ENCODE data around the gene TRPM1.

TRPM1 gene

DNA sequence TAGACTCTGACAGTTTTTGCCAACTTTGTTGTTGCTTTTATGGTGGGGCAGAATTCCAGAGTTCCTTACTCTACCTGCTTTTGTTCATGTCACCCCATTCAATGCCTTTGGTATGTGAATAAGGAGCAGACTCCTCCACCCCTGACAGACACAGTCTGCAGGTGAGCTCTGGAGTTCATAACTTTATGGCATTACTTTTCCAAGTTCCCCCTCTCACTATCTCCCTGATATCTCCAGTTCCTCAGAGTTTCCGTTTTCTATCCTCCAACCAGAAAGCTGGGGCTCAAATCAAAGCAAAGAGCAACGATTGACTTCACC is 87.0 kb downstream of the TRPM1 start:
- DNase-seq (ENCODE audit: low read depth), result no peak
- TF ChIP-seq, protein P1, sequence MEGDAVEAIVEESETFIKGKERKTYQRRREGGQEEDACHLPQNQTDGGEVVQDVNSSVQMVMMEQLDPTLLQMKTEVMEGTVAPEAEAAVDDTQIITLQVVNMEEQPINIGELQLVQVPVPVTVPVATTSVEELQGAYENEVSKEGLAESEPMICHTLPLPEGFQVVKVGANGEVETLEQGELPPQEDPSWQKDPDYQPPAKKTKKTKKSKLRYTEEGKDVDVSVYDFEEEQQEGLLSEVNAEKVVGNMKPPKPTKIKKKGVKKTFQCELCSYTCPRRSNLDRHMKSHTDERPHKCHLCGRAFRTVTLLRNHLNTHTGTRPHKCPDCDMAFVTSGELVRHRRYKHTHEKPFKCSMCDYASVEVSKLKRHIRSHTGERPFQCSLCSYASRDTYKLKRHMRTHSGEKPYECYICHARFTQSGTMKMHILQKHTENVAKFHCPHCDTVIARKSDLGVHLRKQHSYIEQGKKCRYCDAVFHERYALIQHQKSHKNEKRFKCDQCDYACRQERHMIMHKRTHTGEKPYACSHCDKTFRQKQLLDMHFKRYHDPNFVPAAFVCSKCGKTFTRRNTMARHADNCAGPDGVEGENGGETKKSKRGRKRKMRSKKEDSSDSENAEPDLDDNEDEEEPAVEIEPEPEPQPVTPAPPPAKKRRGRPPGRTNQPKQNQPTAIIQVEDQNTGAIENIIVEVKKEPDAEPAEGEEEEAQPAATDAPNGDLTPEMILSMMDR (conservative IDR thresholded peaks at IDR 0.05; ENCODE audit: low read depth, low read length), result no peak
- no peak overlapping the region for H3K4me3 ChIP-seq (ENCODE audit: low read depth, low read length)

DNA sequence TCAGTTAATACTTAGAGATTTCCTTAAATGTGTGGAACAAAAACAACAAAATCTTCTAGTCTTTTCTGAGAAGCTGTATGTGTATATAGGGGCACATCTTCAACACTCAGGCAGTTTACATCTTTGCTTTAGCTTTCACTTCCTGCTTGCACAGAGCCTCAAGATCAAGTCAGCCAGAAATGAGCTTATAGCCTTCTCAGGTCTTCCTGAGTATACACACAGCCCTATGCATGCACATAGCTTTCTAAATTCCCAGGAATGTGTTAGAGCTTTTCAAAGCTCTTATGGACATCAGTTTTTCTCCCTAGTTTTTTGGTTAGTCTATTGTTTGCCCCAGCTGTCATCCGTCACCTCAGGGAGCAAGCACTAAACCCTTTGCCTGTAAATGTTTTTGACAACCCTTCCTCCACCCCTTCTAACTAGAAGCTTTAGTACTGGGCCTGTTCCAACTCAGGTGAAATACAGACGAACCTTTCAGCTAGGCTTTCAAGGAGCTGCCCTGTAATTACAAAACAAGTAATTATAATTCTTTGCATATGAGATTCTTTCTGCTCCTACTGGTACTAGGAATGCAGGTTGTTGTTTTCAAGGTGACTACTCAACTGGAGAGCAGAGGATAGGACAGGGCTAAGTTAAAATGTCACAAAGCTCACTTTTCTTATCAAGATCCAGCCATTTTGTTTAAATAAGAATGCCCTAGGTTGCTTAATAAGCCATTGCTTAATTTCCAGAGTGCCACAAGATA is 87.5 kb downstream of the TRPM1 start:
- TF ChIP-seq, protein P1 (conservative IDR thresholded peaks at IDR 0.05; ENCODE audit: low read depth, low read length), result no peak
- H3K4me3 ChIP-seq (ENCODE audit: low read depth, low read length), result no peak overlapping the region
- no peak for DNase-seq (ENCODE audit: low read depth)

DNA sequence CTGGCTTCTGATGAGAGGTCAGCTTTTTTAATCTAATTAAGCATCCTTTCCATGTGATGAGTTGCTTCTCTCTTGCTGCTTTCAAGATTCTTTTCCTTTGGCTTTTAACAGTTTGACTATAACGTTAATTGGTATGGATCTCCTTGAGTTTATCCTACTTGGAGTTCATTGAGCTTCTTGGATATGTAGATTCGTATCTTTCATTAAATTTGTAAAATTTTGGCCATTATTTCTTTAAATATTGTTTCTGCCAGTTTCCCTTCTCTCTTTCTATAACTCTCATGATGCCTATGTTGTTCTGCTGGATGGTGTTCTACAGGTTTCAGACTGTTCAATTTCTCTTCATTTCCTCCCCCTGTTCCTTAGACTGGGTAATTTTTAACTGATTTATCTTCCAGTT is 89.1 kb downstream of the TRPM1 start:
- H3K4me3 ChIP-seq (ENCODE audit: low read depth, low read length), result no peak overlapping the region
- TF ChIP-seq, protein P1 (conservative IDR thresholded peaks at IDR 0.05; ENCODE audit: low read depth, low read length), result no peak
- DNase-seq (ENCODE audit: low read depth), result no peak

DNA sequence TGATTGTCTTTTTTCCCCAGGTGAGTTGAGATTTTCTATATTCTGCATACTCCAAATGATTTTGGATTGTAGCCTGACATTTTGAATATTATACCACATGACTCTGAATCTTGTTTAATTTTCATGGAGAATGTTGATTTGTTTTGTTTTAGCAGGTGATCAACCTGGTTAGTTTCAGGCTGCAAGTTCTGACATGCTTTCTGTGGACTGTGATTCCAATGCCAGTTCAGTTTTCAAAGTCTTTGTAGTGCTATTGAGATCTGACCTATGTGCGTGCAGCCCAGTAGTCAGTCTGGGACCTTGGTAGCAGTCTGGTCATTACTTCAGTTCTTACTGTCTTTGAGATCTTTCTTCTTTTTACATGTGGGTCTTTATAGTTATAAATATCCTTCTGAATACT is 91.5 kb downstream of the TRPM1 start:
- TF ChIP-seq, protein P1 (conservative IDR thresholded peaks at IDR 0.05; ENCODE audit: low read depth, low read length), result no peak
- no peak for DNase-seq (ENCODE audit: low read depth)
- H3K4me3 ChIP-seq (ENCODE audit: low read depth, low read length), result no peak overlapping the region

DNA sequence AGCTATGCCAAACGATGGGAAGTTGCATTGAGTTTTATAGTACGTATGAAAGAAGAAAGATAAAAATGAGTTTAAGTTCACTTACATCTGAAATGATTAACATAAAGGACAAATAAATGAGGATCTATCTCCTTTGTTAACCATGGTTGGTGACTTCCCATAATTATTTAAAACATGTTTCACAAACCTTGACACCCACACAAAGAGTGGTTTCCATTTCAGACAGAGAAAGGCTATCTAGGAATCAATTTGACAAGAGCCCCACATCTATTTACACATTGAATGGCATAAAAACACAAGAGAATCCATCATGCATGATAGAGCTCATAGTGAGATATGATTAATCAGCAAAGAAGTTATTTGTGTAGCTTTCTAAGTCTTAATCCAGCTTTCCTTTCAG is 95.9 kb downstream of the TRPM1 start:
- TF ChIP-seq, protein P1 (conservative IDR thresholded peaks at IDR 0.05; ENCODE audit: low read depth, low read length), result no peak
- H3K4me3 ChIP-seq (ENCODE audit: low read depth, low read length), result no peak overlapping the region
- no peak for DNase-seq (ENCODE audit: low read depth)

DNA sequence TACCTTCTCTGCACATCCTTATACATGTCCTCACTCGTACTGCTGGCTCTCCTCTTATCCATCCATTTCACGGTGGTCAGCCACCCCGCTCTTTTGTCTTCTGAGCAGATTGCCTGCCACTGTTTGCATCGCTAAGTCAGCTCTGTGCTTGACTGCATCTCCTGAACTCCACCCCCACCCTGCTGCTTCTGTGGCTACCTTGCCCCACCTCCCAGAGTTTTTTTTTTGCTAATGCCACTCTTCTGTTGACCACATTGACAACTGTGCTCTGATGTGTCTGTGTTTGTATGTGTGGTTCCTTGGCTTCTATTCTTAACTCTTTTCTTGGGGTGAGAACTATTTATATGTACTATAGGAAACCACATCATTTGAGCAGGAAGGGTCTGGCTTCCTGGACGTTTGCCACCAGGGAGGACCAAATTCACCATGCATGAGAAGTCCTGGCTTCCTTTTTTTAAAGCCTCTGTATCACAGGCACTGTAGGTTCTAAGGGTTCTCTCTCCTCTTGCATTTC is 97.2 kb downstream of the TRPM1 start:
- H3K4me3 ChIP-seq (ENCODE audit: low read depth, low read length), result no peak overlapping the region
- TF ChIP-seq, protein P1 (conservative IDR thresholded peaks at IDR 0.05; ENCODE audit: low read depth, low read length), result no peak
- no peak for DNase-seq (ENCODE audit: low read depth)

DNA sequence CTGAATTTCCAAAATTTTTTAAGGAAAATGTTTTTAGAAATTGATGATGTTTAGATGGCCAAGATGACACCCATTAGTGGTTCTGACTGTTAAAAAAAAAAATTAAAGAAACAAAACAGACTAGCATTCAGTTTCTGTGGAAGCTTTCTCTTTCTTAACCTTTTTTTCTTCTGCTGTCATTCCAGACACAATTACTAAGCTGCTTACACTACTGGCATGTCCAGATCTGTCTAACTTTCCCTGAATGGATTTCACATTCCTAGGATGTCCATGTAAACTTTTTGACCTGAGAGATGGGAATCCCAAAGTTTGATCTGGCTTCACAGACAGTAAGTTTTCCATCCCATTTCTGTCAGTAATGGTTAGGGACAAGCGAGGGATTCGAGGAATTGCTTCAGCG is 99.8 kb downstream of the TRPM1 start:
- TF ChIP-seq, protein P1 (conservative IDR thresholded peaks at IDR 0.05; ENCODE audit: low read depth, low read length), result no peak
- no peak for DNase-seq (ENCODE audit: low read depth)
- H3K4me3 ChIP-seq (ENCODE audit: low read depth, low read length), result no peak overlapping the region

All from choroid plexus epithelial cell (primary cell).